ENCODE measurements around the gene NUCB2.

DNA sequence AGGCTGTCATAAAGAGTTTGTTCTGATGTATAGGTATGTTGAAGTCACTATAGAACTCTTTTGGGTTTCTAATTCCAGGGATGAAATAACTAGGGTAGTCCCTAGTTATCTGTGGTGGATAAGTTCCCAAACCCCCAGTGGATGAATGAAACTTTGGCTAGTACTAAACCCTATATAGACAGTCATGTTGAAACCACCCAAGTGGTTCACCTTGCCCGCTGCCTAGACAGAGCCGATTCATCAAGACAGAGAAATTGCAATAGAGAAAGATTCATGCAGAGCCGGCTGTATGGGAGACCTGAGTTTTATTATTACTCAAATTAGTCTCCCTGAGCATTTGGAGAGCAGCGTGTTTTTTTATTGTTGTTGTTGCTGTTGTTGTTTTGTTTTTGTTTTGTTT, 23.8 kb upstream of the NUCB2 start:
- TF ChIP-seq, protein P1, sequence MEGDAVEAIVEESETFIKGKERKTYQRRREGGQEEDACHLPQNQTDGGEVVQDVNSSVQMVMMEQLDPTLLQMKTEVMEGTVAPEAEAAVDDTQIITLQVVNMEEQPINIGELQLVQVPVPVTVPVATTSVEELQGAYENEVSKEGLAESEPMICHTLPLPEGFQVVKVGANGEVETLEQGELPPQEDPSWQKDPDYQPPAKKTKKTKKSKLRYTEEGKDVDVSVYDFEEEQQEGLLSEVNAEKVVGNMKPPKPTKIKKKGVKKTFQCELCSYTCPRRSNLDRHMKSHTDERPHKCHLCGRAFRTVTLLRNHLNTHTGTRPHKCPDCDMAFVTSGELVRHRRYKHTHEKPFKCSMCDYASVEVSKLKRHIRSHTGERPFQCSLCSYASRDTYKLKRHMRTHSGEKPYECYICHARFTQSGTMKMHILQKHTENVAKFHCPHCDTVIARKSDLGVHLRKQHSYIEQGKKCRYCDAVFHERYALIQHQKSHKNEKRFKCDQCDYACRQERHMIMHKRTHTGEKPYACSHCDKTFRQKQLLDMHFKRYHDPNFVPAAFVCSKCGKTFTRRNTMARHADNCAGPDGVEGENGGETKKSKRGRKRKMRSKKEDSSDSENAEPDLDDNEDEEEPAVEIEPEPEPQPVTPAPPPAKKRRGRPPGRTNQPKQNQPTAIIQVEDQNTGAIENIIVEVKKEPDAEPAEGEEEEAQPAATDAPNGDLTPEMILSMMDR (IDR thresholded peaks at IDR 0.05; ENCODE audit: low read depth, low read length) = no peak
- TF ChIP-seq EZH2phosphoT487 (IDR thresholded peaks at IDR 0.05; ENCODE audit: low read depth) = no peak

Measured in OCI-LY3 (cell line).